Measurements from ENCODE around the gene MAGEA4. TPM values are rescaled to one million over a fixed set of nuclear protein-coding genes. Genes with fewer than 3 reads are reported as not detected.

MAGEA4 gene
- total RNA-seq, 2 experiments from 2014 or later = not detected

DNA sequence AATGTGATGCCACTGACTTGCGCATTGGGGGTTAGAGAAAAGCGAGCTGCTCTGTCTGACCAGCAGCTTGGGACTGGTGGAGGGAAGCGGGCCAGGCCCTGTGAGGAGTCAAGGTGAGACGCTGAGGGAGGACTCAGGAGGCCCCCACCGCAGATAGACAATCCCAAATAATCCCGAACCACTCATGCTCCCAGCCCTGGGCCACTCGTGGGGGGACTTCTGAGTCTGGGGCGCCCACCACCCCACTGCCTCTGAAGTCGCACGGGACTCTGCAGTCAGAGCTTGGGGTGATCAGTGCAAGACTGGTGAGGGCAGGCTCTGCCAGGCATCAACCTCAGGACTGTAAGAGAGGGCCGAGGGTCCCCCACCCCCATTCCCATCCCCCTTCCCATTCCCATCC lies 6.9 kb downstream of the MAGEA4 start:
- Histone ChIP-seq H3K79me2 (ENCODE audit: insufficient read depth, low read depth, low read length) (no peaks in the 10 kb centered on the region), H2AFZ (ENCODE audit: low read length) (no peak overlapping the region), H4K20me1 (ENCODE audit: insufficient read depth, low read length) (no peaks in the 10 kb centered on the region), H3K4me2 (ENCODE audit: low read length) (no peak overlapping the region), H3K27ac (ENCODE audit: low read depth, low read length, poor library complexity, severe bottlenecking) (no peak overlapping the region), H3K36me3 (ENCODE audit: insufficient read depth, low read length) (no peaks in the 10 kb centered on the region), H3K9me3 (ENCODE audit: low read length) (no peaks in the 10 kb centered on the region), H3K9me2 (ENCODE audit: insufficient read depth, low read length) (no peaks in the 10 kb centered on the region), H3K4me1 (ENCODE audit: insufficient read depth, low read length, poor library complexity, severe bottlenecking) (no peaks in the 10 kb centered on the region), H3K4me3 (ENCODE audit: low read depth, low read length, poor library complexity, severe bottlenecking) (no peak overlapping the region)
- CTCF ChIA-PET (ENCODE audit: unreplicated experiment) = no interaction called here
- no peak for DNase-seq (ENCODE audit: low spot score)
- no TSS peak for BruUV-seq (replicated peaks)
- POLR2A ChIA-PET = interaction anchor here (0.6 kb wide), 1 partner anchor 32 kb away, joined by 9 read pairs; no protein-coding TSS in a partner anchor
- TF ChIP-seq, protein P1, sequence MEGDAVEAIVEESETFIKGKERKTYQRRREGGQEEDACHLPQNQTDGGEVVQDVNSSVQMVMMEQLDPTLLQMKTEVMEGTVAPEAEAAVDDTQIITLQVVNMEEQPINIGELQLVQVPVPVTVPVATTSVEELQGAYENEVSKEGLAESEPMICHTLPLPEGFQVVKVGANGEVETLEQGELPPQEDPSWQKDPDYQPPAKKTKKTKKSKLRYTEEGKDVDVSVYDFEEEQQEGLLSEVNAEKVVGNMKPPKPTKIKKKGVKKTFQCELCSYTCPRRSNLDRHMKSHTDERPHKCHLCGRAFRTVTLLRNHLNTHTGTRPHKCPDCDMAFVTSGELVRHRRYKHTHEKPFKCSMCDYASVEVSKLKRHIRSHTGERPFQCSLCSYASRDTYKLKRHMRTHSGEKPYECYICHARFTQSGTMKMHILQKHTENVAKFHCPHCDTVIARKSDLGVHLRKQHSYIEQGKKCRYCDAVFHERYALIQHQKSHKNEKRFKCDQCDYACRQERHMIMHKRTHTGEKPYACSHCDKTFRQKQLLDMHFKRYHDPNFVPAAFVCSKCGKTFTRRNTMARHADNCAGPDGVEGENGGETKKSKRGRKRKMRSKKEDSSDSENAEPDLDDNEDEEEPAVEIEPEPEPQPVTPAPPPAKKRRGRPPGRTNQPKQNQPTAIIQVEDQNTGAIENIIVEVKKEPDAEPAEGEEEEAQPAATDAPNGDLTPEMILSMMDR (conservative IDR thresholded peaks at IDR 0.05; ENCODE audit: low read length) = no peak
- TF ChIP-seq EZH2phosphoT487 (IDR thresholded peaks at IDR 0.05; ENCODE audit: borderline replicate concordance, low read depth, low read length) = no peak
- intact Hi-C loops (cut with micrococcal nuclease; ENCODE audit: unreplicated experiment) = no loop called here

GRCh38 chrX:151920101-151920500 lies 7.4 kb downstream of the MAGEA4 start:
- POLR2A ChIA-PET = no interaction called here
- no peak for DNase-seq (ENCODE audit: low spot score)
- Histone ChIP-seq H3K36me3 (ENCODE audit: insufficient read depth, low read length) (no peaks in the 10 kb centered on the region), H4K20me1 (ENCODE audit: insufficient read depth, low read length) (no peaks in the 10 kb centered on the region), H3K4me1 (ENCODE audit: insufficient read depth, low read length, poor library complexity, severe bottlenecking) (no peaks in the 10 kb centered on the region), H3K9me2 (ENCODE audit: insufficient read depth, low read length) (no peaks in the 10 kb centered on the region), H3K9me3 (ENCODE audit: low read length) (no peaks in the 10 kb centered on the region), H3K4me2 (ENCODE audit: low read length) (no peak overlapping the region), H3K27ac (ENCODE audit: low read depth, low read length, poor library complexity, severe bottlenecking) (no peak overlapping the region), H3K4me3 (ENCODE audit: low read depth, low read length, poor library complexity, severe bottlenecking) (no peak overlapping the region), H3K79me2 (ENCODE audit: insufficient read depth, low read depth, low read length) (no peaks in the 10 kb centered on the region), H2AFZ (ENCODE audit: low read length) (no peak overlapping the region)
- TF ChIP-seq EZH2phosphoT487 (IDR thresholded peaks at IDR 0.05; ENCODE audit: borderline replicate concordance, low read depth, low read length) = no peak
- no TSS peak for BruUV-seq (replicated peaks)
- intact Hi-C loops (cut with micrococcal nuclease; ENCODE audit: unreplicated experiment) = no loop called here
- CTCF ChIA-PET (ENCODE audit: unreplicated experiment) = no interaction called here

DNA sequence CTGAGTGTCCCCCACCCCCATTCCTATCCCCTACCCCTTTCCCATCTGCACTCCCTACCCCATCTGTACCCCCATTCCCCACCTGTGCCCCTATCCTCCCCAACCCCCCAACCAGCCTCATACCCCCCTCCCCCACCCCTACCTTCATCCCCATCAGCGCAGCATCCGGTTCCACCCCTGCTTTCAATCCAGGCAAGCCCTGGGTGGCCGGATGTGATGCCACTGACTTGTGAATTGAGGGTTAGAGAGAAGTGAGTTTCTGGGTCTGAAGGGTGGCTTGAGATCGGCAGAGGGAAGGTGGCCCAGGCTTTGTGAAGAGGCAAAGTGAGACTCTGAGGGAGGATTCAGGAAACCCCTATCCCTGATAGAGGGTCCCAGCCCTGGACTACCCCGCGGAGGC lies 7.8 kb downstream of the MAGEA4 start:
- Histone ChIP-seq H3K9me2 (ENCODE audit: insufficient read depth, low read length) (no peaks in the 10 kb centered on the region), H3K9me3 (ENCODE audit: low read length) (no peaks in the 10 kb centered on the region), H3K79me2 (ENCODE audit: insufficient read depth, low read depth, low read length) (no peaks in the 10 kb centered on the region), H3K36me3 (ENCODE audit: insufficient read depth, low read length) (no peaks in the 10 kb centered on the region), H3K4me2 (ENCODE audit: low read length) (no peak overlapping the region), H3K4me3 (ENCODE audit: low read depth, low read length, poor library complexity, severe bottlenecking) (no peak overlapping the region), H4K20me1 (ENCODE audit: insufficient read depth, low read length) (no peaks in the 10 kb centered on the region), H2AFZ (ENCODE audit: low read length) (no peak overlapping the region), H3K27ac (ENCODE audit: low read depth, low read length, poor library complexity, severe bottlenecking) (no peak overlapping the region), H3K4me1 (ENCODE audit: insufficient read depth, low read length, poor library complexity, severe bottlenecking) (no peaks in the 10 kb centered on the region)
- no TSS peak for BruUV-seq (replicated peaks)
- TF ChIP-seq, protein P1 (conservative IDR thresholded peaks at IDR 0.05; ENCODE audit: low read length) = no peak
- TF ChIP-seq EZH2phosphoT487 (IDR thresholded peaks at IDR 0.05; ENCODE audit: borderline replicate concordance, low read depth, low read length) = no peak
- CTCF ChIA-PET (ENCODE audit: unreplicated experiment) = no interaction called here
- intact Hi-C loops (cut with micrococcal nuclease; ENCODE audit: unreplicated experiment) = no loop called here
- no peak for DNase-seq (ENCODE audit: low spot score)
- POLR2A ChIA-PET = no interaction called here
